Epithelial cell of proximal tubule (primary cell): Measurements from ENCODE around the gene METRN. TPM values are rescaled to one million over a fixed set of nuclear protein-coding genes. Genes with fewer than 3 reads are reported as not detected.
"Not testable (repeated sequence)": the region's sequence is repeated elsewhere in the genome, so short reads cannot be mapped to it uniquely, and the experiment has no call there.

ENCODE experiments used
- DNase-seq: peaks from one replicate; pipeline ENCODE4 v3.0.0-alpha.2; 2011; ENCODE audit warnings: low read depth
- H3K4me3 ChIP-seq: 2 replicates; pipeline ENCODE4 v1.5.1; 2011; ENCODE audit warnings: low read depth, mild to moderate bottlenecking, low read length
- total RNA-seq: library from RNA; depleted of rRNA; stranded (reverse); fragments of >200 nt; gene quantifications from 2 replicates; pipeline ENCODE4 v1.2.3, GENCODE V29; 2015
- TF ChIP-seq, protein P1 (sequence below): conservative IDR thresholded peaks from 2 replicates; pipeline ENCODE4 v1.5.1; 2012; ENCODE audit warnings: low read depth, mild to moderate bottlenecking, low read length

Gene METRN
- total RNA-seq, 1 donor from 2014 or later, result 183 TPM

DNA sequence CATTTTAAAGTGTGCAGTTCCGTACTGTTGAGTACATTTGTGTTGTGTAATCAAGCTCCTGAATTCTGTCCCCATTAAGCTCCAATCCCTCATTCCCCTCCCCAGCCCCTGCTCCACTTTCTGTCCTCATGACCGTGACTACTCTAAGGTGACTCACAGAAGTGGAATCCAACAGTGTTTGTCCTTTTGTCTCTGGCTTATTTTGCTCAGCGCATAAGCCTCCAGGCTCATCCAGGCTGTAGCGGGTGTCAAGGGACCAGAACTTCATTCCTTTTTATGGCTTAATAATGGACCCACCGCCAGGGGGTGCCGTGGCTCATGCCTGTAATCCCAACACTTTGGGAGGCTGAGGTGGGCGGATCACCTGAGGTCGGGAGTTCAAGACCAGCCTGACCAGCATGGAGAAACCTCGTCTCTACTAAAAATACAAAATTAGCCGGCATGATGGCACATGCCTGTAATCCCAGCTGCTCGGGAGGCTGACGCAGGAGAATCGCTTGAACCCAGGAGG, 2.1 kb upstream of the METRN start:
- H3K4me3 ChIP-seq, result not testable (repeated sequence)
- peak; percentile 98 for DNase-seq
- TF ChIP-seq, protein P1, sequence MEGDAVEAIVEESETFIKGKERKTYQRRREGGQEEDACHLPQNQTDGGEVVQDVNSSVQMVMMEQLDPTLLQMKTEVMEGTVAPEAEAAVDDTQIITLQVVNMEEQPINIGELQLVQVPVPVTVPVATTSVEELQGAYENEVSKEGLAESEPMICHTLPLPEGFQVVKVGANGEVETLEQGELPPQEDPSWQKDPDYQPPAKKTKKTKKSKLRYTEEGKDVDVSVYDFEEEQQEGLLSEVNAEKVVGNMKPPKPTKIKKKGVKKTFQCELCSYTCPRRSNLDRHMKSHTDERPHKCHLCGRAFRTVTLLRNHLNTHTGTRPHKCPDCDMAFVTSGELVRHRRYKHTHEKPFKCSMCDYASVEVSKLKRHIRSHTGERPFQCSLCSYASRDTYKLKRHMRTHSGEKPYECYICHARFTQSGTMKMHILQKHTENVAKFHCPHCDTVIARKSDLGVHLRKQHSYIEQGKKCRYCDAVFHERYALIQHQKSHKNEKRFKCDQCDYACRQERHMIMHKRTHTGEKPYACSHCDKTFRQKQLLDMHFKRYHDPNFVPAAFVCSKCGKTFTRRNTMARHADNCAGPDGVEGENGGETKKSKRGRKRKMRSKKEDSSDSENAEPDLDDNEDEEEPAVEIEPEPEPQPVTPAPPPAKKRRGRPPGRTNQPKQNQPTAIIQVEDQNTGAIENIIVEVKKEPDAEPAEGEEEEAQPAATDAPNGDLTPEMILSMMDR, result peak; percentile 57

- DNase-seq, result no peak
- TF ChIP-seq, protein P1, result no peak
- H3K4me3 ChIP-seq, result peak overlapping the region; percentile 50
Observed at GRCh38 chr16:714079-714478, 839 bp upstream of the METRN start.

DNA sequence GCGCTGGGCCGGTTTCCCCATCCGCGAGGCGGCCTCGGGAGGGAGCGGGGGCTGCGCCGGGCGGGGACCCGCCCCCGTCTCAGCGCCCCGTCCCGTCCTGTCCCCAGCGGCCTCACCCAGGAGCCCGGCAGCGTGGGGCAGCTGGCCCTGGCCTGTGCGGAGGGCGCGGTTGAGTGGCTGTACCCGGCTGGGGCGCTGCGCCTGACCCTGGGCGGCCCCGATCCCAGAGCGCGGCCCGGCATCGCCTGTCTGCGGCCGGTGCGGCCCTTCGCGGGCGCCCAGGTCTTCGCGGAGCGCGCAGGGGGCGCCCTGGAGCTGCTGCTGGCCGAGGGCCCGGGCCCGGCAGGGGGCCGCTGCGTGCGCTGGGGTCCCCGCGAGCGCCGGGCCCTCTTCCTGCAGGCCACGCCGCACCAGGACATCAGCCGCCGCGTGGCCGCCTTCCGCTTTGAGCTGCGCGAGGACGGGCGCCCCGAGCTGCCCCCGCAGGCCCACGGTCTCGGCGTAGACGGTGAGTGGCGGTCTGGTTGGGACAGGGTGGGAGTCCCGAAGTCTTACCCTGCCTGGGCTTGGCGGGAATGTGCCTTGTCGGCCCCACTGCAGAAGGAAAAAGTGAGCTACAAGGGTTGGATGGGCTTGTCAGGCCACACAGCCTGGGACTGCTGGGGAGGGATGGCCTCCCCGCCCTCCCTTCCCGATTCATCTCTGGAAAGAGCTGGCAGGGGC, 720 bp downstream of the METRN start:
- TF ChIP-seq, protein P1, result peak; percentile 14
- peak overlapping the region; percentile 69 for H3K4me3 ChIP-seq
- DNase-seq, result no peak

DNA sequence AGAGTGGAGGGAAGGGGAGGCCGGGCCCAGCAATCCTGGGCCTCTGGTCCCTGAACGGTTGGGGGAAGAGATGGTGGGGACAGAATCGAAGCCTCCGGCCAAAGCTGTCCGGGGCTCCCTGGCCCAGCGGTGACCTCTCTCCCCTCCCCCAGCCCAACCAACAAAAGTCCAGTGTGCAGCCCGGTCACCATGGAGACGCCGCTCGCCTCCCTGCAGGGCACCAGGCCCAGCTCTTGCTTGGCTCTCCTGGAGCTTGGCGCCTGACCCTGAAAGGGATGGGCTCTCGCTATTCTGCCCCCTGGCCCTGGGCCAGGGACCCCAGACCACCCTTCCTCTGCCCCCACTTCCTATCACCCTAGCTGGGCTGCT, 1.3 kb downstream of the METRN start:
- TF ChIP-seq, protein P1, result no peak
- no peak for DNase-seq

GRCh38 chr16:716768-717325, 1.9 kb downstream of the METRN start:
- TF ChIP-seq, protein P1, result no peak
- H3K4me3 ChIP-seq, result no peak overlapping the region
- DNase-seq, result no peak

More for the DNA sequence above, 1.3 kb downstream of the METRN start:
- peak overlapping the region; percentile 69 for H3K4me3 ChIP-seq

DNA sequence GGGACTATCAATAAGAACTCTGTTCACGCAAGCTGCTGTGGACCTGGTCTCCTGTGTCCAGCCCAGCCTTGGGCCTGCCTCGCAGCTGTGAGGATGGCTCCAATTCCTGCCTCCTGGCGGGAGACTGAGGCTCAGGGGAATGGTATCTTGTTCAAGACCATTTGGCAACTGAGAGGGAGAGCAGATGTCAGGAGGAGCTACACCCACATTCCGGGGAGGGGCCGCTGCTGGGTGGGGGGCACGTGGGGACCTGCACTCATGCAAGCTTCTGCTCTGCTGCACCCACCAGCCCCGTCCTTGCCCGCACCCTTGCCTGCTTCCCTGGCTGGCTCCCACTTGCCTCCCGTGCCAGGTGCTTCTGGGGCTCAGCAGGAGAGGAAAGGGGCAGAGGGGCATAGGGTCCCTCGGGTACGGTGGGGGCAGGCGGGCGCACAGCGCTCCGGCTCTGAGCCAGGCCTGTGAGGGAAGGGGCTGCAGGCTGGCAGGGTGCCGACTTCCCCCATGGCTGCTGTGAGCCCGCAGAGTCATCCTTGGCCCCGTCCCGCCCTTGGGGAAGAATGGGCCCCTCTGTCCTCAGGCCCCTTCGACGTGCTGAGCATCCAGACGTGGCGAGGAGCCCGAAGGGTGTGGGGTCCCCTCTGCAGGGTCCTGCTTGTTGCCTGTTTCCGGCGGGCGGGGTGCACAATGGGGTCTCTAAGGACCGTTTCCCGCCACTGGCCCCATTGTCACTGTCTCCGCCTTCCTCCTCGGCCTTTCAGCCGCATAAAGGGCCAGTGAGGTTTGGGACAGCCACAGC, 2.7 kb downstream of the METRN start:
- TF ChIP-seq, protein P1, result no peak
- no peak overlapping the region for H3K4me3 ChIP-seq
- no peak for DNase-seq
